GM21825 (cell line): ENCODE data around the gene SMCO2.

Experiments used
- ATAC-seq: cut with Tn5 transposase; IDR thresholded peaks from one replicate; pipeline ENCODE4 v1.9.1; 2021; ENCODE audit warnings: mild to moderate bottlenecking, moderate library complexity; ENCODE audit not compliant: unreplicated experiment

SMCO2 gene

DNA sequence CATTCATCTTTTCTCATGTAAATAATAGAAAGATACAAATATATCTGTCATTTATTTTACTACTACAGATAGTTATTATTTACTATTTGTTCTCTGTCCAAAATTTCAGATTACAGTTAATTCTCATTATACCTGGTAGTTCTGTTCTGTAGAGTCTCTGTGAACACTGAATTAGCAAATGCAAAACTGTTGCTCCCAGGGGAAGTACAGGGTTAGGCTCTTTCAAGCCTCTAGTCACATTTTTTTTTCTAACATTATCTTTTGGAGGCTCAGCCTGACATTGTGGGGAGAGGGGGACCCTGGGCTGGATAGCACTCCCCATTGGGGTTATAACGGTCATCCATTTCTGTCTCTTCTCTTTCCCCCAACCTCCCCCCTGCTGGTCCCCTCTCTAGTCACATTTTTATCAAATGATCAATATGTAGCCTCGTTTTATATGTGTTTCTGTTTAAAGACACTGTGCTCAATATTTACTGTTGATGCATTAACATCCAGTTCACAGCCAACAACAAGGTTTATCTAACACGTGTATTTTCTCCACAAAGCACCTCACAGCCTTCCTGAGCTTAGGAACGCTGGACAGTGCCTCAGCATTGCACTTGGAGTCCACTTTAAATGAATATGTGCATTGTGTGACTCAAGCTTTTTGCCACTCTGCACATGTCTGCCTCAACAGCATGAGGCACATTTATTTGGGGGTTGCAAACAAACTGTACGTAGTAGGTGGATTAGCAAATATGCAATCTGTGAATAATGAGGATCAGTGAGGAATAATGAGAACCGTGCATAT lies 4.7 kb downstream of the SMCO2 start:
- ATAC-seq, result no peak

GRCh38 chr12:27453421-27453820 lies 6.9 kb downstream of the SMCO2 start:
- no peak for ATAC-seq

DNA sequence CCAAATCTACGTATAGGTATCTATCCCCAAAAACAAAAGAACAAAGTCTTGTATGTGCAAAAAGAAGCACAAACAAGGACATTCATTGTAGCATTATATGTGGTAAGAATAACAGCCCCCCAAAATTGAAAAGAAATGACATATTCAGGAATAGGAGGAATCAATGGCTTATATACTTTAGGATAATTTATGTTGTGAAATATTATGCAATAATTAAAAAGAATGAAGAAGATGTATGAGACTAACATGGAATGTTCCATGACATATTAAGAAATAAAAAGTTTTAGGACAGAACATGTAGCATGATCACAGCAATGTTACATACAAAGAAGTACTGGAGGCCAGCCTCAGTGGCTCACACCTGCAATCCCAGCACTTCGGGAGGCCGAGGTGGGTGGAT lies 9.1 kb downstream of the SMCO2 start:
- ATAC-seq, result no peak

DNA sequence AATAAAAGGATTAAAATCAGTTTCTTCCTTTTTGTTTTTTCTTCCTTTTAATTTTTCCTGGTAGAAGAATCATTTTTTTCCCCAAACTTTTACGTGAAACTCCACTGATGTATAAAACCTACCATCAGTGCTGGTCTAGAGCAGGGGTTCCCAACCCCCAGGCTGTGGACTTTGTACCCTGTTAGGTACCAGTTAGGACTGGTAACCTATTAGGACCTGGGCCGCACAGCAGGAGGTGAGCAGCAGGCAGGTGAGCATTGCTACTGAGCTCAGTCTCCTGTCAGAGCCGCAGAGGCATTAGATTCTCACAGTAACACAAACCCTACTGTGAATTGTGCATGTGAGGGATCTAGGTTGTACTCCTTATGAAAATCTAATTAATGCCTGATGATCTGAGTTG lies 10.1 kb downstream of the SMCO2 start:
- ATAC-seq, result no peak

DNA sequence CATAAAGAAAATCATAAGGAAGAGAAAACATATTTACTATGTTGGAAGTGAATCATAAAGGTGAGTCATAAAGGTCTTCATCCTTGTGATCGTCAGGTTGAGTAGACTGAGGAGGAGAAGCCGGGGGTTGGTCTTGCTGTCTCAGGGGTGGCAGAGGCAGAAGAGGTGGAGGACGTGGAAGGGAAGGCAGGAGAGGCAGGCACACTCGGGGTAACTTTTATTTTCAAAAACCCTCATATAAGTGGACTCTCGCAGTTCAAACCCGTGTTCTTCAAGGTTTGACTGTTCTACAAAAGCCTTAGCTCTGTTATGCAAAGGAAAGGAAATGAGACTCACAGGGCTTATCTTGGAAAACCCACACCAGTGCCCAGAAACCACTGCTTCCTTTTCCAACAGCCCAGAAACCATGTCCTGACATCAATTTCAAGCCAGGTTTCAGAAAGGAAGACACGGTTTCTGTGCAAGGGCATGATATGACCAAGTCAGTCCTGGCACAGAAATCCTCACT lies 14.0 kb downstream of the SMCO2 start:
- ATAC-seq, result no peak

DNA sequence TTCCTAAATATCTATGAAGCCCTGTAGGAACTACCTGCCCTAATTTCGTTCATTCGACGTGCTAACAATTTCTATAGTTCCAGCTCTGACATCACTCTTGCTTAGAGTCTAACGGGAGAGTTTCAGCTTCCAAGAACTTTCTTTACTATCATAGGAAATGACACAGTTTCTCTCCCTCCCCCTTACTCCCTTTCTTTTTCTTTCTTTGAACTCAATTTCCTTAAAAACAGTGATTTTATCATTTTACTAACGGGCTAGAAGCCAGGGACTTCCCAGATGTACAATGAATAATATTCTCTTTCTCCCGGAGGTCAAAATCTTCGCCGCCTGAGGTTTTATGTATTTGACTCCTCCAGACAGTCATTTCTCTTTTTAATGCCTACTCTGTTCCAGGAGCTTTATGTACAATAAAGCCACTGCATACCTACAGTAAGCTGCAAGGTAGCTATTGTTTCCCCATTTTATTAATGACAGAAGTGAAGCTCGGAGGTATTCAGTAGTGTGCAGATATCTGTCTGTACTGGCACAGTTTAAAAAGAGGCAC lies 15.7 kb downstream of the SMCO2 start:
- ATAC-seq, result no peak

GRCh38 chr12:27462851-27463250 lies 16.3 kb downstream of the SMCO2 start:
- no peak for ATAC-seq

GRCh38 chr12:27463511-27464219 lies 17.1 kb downstream of the SMCO2 start:
- ATAC-seq, result no peak

DNA sequence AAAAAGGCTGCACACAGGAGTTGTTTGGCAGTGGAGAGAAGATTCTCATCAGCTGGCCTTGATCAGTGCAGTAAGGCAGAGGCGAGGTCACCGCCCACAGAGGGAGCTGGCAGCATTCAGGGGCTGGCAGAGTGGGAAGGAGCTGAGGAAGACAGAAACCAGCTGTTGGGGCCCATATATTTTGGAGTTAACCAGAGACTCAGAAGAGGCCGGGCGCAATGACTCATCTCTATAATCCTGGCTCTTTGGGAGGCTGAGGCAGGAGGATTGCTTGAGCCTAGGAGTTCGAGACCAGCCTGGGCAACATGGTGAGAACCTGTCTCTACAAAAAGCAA lies 17.7 kb downstream of the SMCO2 start:
- no peak for ATAC-seq

DNA sequence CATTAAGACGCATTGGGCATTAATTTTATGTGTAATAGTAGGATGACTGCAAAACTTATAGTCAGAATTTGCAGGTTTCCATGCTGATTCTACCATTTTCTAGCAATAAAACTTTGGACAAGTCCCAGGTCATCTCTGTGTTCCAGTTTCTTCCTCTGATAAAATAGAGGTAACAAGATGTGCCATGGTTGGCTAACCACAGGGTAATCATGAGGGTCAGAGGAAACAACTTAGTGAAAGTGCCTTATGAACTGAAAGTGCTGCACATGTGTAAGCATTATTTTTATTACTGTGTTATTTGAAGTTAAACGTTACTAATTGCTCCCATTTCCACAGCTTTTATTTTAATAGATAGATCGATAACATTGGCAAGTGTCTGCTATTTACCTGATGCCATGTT lies 21.1 kb downstream of the SMCO2 start:
- ATAC-seq, result no peak

DNA sequence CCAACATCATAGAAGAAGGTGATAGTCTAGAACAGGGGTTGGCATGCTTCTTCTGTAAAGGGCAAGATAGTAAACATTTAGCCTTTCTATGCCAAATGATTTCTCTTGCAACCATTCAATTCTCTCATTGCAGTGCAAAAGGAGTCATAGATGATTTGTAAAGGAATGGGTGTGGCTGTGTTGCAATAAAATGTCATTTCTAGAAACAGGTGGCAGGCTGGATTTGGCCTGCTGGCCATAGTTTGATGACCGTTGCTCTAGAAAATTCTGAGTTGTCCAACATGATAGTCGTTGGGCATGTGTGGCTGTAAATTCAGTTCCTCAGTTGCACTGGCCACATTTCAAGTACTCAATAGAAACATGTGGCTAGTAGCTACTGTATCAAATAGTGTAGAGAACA lies 21.7 kb downstream of the SMCO2 start:
- no peak for ATAC-seq

DNA sequence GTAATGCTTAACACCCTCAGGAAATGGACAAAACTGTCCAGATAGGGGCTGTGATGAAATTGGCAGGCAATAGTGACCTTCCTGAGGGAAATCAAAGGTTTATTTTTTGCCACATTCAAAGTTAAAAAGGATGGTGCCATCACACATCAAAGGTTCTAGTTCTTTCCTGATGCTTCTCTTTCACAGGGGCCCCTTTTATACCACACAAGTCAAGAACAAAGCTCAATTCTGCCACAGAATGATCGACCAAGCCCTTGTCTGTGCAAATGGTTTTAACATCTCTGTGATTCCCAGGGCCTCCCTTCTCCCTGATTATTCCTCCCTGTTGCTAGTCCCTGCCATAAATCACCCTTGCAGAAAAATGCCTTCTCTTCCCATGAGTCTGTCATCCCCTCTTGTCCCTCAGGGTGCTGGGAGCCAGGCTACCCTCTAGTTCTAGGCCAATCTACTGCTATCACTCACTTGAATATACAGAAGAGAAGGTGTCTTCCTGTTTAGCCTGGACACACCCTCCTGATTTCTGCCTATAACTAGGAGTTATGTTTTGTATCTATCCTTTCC lies 22.7 kb downstream of the SMCO2 start:
- no peak for ATAC-seq

- ATAC-seq, result no peak
These were observed 26.1 kb downstream of the SMCO2 start for GRCh38 chr12:27472604-27473003.

DNA sequence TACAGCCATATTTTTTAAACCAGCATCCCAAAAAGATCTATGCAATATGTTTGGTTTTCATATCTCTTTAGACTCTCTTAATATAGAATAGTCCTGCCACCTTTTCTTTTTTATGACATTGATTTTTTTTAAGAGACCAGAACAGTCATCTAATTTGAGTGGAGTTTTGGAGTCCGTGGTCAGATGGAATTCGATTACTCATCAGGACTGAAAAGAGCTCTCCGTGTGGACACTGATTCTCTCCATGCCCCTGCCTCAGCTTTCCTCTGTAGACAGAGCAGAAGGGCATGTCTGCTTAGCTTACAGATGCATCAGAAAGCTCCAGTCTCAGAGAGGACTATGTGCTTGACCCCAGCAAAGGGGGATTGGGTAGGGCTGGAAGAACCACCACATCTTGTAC lies 27.8 kb downstream of the SMCO2 start:
- ATAC-seq, result no peak

DNA sequence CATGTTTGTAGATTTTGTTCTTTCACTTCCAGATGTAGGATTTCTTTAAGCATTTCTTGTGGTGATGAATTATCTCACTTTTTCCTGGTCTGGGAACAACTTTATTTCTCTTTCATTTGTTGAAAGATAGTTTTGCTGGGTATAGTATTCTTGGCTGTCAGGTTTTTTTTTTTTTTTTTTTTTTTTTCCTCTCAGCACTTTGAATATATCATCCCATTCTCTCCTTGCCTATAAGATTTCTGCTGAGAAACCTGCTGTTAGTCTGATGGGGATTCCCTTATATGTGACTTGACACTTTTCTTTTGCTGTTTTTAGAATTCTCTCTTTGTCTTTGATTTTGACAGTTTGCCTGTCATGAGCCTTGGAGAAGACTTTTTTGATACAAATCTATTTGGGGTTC lies 30.5 kb downstream of the SMCO2 start:
- ATAC-seq, result no peak

DNA sequence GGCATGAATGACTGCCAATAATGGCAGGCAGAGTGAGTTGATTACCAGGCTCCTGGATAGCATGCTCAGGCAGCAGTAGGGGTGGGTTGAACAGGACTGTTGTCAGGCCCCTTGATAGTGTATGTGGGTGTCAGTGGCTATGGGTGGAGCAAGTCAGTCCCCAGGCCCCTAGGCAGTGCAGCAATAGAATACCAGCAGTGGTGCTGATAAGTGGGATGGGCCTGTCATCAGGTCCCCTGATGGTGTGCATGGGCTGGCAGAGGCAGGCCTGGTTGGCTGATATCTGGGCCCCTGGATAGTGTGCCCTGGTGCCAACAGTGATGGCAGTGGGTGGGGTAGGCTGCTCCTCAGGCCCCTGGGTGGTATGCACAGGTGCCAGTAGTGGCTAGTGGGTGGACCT lies 32.4 kb downstream of the SMCO2 start:
- ATAC-seq, result no peak

- ATAC-seq, result no peak
These were observed 33.5 kb downstream of the SMCO2 start for GRCh38 chr12:27480016-27480415.

- ATAC-seq, result no peak
These were observed 40.4 kb downstream of the SMCO2 start for GRCh38 chr12:27486961-27487360.

- ATAC-seq, result no peak
These were observed 41.9 kb downstream of the SMCO2 start for GRCh38 chr12:27488479-27488878.

DNA sequence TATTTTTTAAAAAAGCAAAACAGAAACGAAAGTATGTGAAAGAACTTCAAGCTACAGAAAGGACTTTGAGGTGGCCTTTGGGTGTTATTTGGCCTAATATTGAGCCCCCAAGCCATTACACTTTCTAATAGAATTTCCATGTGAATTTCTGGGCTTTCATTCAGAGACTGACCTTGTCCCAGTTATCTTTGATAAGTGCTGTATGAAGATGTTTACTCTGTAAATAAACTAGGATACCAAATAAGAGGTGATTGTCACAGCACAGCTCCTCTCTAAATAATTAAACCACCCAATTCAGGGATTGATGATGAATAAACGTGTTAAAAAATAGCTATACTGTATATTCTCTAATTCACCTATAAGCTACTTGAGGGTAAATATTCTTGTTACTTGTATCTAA lies 44.7 kb downstream of the SMCO2 start:
- ATAC-seq, result no peak

DNA sequence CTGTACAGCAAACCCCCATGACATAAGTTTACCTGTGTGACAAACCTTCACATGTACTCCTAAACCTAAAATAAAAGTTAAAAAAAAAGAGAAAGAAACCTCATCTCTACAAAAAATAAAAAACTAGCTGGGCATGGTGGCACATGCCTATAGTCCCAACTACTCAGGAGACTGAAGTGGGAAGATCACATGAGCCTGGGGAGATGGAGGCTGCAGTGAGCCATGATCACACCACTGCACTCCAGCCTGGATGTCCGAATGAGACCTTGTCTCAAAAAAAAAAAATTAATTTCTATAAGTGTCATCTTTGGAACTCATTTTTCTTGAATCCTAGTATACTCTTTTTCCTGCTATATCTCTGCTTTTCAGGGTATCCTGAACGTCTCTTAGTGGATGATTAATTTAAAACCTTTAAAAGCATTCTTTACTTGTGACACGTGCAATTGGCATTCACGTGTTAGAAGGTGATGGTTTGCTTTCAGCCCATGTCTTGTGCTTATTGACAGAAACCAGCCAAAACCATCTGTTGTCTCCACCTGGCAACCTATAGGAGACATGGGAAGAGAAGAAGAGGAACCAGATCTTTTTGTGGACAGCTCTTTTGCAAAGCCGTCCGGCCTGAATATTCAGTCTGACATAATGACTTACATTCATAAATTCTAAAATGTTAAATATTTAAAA lies 46.9 kb downstream of the SMCO2 start:
- no peak for ATAC-seq
